Prostate gland (tissue), 2 donors: ENCODE results near the gene TAS2R46. TPM values are rescaled to one million over a fixed set of nuclear protein-coding genes. Genes with fewer than 3 reads are reported as not detected.
"Not testable (repeated sequence)": the region's sequence is repeated elsewhere in the genome, so short reads cannot be mapped to it uniquely, and the experiment has no call there.

Source experiments
- DNase-seq: peaks from one replicate; pipeline ENCODE4 v3.0.0-alpha.2; 2019; ENCODE audit warnings: low spot score
- H3K27ac ChIP-seq, 2 donors: fragments of 200-600 bp; sonication (generic); 2 replicates each; pipeline ENCODE4 v1.5.1; 2017 to 2019
- H3K27me3 ChIP-seq: fragments of 200-600 bp; sonication (generic); replicated peaks from 2 replicates; pipeline ENCODE4 v1.5.1; 2019; ENCODE audit not compliant: insufficient read depth
- H3K36me3 ChIP-seq, 2 donors: fragments of 200-600 bp; sonication (generic); 1 replicate in 1 of 2; 2 replicates in 1 of 2; pipeline versions ENCODE4 v1.5.1 to v1.8.1; 2017 to 2019
- H3K4me1 ChIP-seq: fragments of 200-600 bp; sonication (generic); replicated peaks from 2 replicates; pipeline ENCODE4 v1.5.1; 2019
- H3K4me3 ChIP-seq, 2 donors: fragments of 200-600 bp; sonication (generic); 2 replicates each; pipeline ENCODE4 v1.5.1; 2017 to 2019
- H3K9me3 ChIP-seq: fragments of 200-600 bp; sonication (generic); 2 replicates; pipeline ENCODE4 v1.5.1; 2017
- CTCF ChIP-seq, 4 experiments: fragments of 200-600 bp in 2 of 4; fragments of 450-650 bp in 2 of 4; sonication (generic) in 2 of 4; IDR thresholded peaks; 1 replicate in 3 of 4; 2 replicates in 1 of 4; pipeline ENCODE4 v1.5.1; 2016 to 2019; ENCODE audit warnings: antibody characterized with exemption in 4 of 4, mild to moderate bottlenecking in 2 of 4, moderate library complexity in 2 of 4
- POLR2A ChIP-seq: fragments of 450-650 bp; IDR thresholded peaks from one replicate; pipeline ENCODE4 v1.6.1; 2016; ENCODE audit warnings: antibody characterized with exemption, mild to moderate bottlenecking
- POLR2AphosphoS5 ChIP-seq: sonication (generic); formaldehyde crosslinking; IDR thresholded peaks from one replicate; pipeline ENCODE4 v1.6.1; 2017; ENCODE audit warnings: antibody characterized with exemption
- WGBS: methylation state at CpG from one replicate; pipeline ENCODE4 v1.1.5; 2018; 5-methylcytosine and 5-hydroxymethylcytosine counted together
- intact Hi-C: fragments of 100-400 bp; cut with DNase I; formaldehyde crosslinking; loops from one replicate; pipeline ENCODE4 v1.14.2; 2022
- total RNA-seq, 2 donors: library from RNA; depleted of rRNA; stranded (reverse); fragments of >200 nt; gene quantifications; one replicate each; pipeline ENCODE4 v1.1.0, GENCODE V29; 2016

Gene TAS2R46
- total RNA-seq, 2 donors from 2014 or later = 1.9 to 2.0 TPM

- TF ChIP-seq POLR2A = no peak
- no peak for TF ChIP-seq POLR2AphosphoS5
- no peak for TF ChIP-seq CTCF (IDR thresholded peaks at IDR 0.05)
- no peak overlapping the region for H3K4me3 ChIP-seq
- intact Hi-C loops = no loop called here
These were observed 22.9 kb downstream of the TAS2R46 start for GRCh38 chr12:11039171-11039570.

GRCh38 chr12:11033959-11034358 is 28.1 kb downstream of the TAS2R46 start:
- H3K4me3 ChIP-seq, H3K36me3 ChIP-seq, H3K27me3 ChIP-seq, intact Hi-C loops, DNase-seq, H3K9me3 ChIP-seq, H3K27ac ChIP-seq, H3K4me1 ChIP-seq: not testable (repeated sequence)
- 100% methylated on average over 1 of the region's 3 CpGs for WGBS

More at GRCh38 chr12:11039171-11039570, 22.9 kb downstream of the TAS2R46 start:
- H3K27me3 ChIP-seq = no peaks in the 10 kb centered on the region
- no peaks in the 10 kb centered on the region for H3K4me1 ChIP-seq
- no peak overlapping the region for H3K27ac ChIP-seq
- WGBS = 71% methylated on average over 3 of the region's 3 CpGs
- H3K9me3 ChIP-seq = no peaks in the 10 kb centered on the region
- no peaks in the 10 kb centered on the region for H3K36me3 ChIP-seq
- no peak for DNase-seq

GRCh38 chr12:11031307-11031706 is 30.8 kb downstream of the TAS2R46 start, which contains the start of gene TAS2R31:
Gene TAS2R31, minus strand, starts transcription at chr12:11031407. Its CDS starts 72 bp downstream, at chr12:11031335.
- TF ChIP-seq POLR2A = no peak
- no peak for TF ChIP-seq CTCF (IDR thresholded peaks at IDR 0.05)
- TF ChIP-seq POLR2AphosphoS5 = no peak
- Histone ChIP-seq H3K4me1 (no peaks in the 10 kb centered on the region), H3K36me3 (no peaks in the 10 kb centered on the region), H3K4me3 (no peak within 1 kb of the TSS), H3K27me3 (no peaks in the 10 kb centered on the region), H3K9me3 (no peaks in the 10 kb centered on the region), H3K27ac (no peak within 1 kb of the TSS)
- 94% methylated on average over 6 of the region's 6 CpGs for WGBS
- intact Hi-C loops = no loop called here
- DNase-seq = no peak

- WGBS = 95% methylated on average over 6 of the region's 6 CpGs
- Histone ChIP-seq H3K36me3 (no peaks in the 10 kb centered on the region), H3K4me1 (no peaks in the 10 kb centered on the region), H3K9me3 (no peaks in the 10 kb centered on the region), H3K27ac (no peak overlapping the region), H3K27me3 (no peaks in the 10 kb centered on the region), H3K4me3 (no peak overlapping the region)
- no peak for DNase-seq
- TF ChIP-seq CTCF (IDR thresholded peaks at IDR 0.05) (no peak), POLR2A (no peak), POLR2AphosphoS5 (no peak)
- intact Hi-C loops = no loop called here
These were observed 36.0 kb downstream of the TAS2R46 start for GRCh38 chr12:11026118-11026517.

GRCh38 chr12:11023387-11023786 is 38.7 kb downstream of the TAS2R46 start:
- TF ChIP-seq POLR2A (no peak), CTCF (IDR thresholded peaks at IDR 0.05) (no peak), POLR2AphosphoS5 (no peak)
- DNase-seq = no peak
- 87% methylated on average over 2 of the region's 2 CpGs for WGBS
- intact Hi-C loops = no loop called here
- Histone ChIP-seq H3K4me1 (no peaks in the 10 kb centered on the region), H3K27me3 (no peaks in the 10 kb centered on the region), H3K36me3 (no peaks in the 10 kb centered on the region), H3K9me3 (no peaks in the 10 kb centered on the region), H3K4me3 (no peak overlapping the region), H3K27ac (no peak overlapping the region)
